GM12892 (cell line): ENCODE data around the gene FAM180B.
A peak's percentile ranks its signal among the peaks of the same experiment; 100 is the strongest.

Experiments used
- DNase-seq: peaks from one replicate; pipeline ENCODE4 v3.0.0; 2011; ENCODE audit not compliant: insufficient read length
- FAIRE-seq: peaks from 2 replicates; lab custom pipeline; 2011; peaks lifted over from hg19 to GRCh38; lab: Jason Lieb, UNC
- POLR2A ChIP-seq: IDR thresholded peaks from 2 replicates; pipeline ENCODE4 v1.6.1; 2011; ENCODE audit warnings: low read depth, low read length, control low read depth
- POLR2AphosphoS5 ChIP-seq: IDR thresholded peaks from 2 replicates; pipeline ENCODE4 v1.6.1; 2011; ENCODE audit warnings: low read depth, low read length, control low read depth
- TAF1 ChIP-seq: IDR thresholded peaks from 2 replicates; pipeline ENCODE4 v1.6.1; 2011; ENCODE audit warnings: low read depth, mild to moderate bottlenecking, control low read depth, low read length, borderline replicate concordance

FAM180B gene

DNA sequence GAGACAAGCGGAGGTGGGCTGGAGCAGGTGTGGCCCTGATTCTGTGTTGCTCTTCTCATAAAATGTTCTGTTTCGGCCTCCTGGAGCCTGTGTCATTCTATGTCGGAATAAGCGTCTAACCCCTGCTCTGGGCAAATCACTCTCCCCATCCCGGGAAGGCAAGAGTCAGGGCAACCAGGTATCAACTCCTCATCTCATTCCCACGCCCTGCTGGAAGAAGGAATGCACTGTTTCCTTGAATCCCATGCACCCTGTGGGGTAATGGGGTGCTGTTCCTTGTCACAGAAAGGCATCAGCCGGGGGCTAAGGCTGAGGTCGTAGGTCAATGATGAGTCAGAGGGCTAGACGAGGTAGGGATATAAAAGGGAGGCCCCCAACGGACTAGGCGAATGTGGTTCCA is 2.6 kb downstream of the FAM180B start:
- TF ChIP-seq POLR2AphosphoS5 (no peak), POLR2A (no peak), TAF1 (no peak)
- no peak for DNase-seq
- FAIRE-seq = no peak

DNA sequence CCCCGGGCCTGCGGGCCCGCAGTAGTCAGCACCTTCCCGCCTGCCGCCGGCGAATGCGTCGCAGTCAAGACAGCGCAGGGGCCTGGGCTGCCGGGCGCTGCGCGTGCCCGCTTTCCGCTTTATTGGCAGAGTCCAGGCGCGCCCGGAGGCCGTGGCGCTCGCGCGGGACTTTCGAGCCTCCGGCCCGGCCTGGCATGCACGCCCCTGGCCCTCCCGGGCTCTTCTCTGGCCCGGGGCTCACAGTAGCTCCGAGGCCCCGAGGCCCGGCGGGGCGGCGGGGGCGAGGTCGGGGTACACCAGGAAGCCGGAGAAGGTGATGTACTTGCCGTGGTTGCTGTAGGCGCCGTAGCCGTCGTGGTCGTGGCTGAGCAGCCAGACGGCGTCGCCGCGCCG is 3.1 kb downstream of the FAM180B start:
- FAIRE-seq (no peak), DNase-seq (no peak)
- no peak for TF ChIP-seq POLR2A
- TF ChIP-seq POLR2AphosphoS5 = no peak
- no peak for TF ChIP-seq TAF1

GRCh38 chr11:47589977-47590861 is 3.7 kb downstream of the FAM180B start:
- DNase-seq (no peak), FAIRE-seq (no peak)
- no peak for TF ChIP-seq TAF1
- TF ChIP-seq POLR2A = no peak
- TF ChIP-seq POLR2AphosphoS5 = no peak

GRCh38 chr11:47591764-47592163 is 5.3 kb downstream of the FAM180B start:
- FAIRE-seq = no peak
- DNase-seq = no peak
- TF ChIP-seq TAF1 (no peak), POLR2AphosphoS5 (no peak), POLR2A (no peak)

- DNase-seq = no peak
- peak; percentile 71 for FAIRE-seq
- TF ChIP-seq TAF1 = no peak
Measured at GRCh38 chr11:47592251-47592650, 5.8 kb downstream of the FAM180B start.

- DNase-seq = no peak
- no peak for TF ChIP-seq POLR2A
- TF ChIP-seq TAF1 = no peak
- TF ChIP-seq POLR2AphosphoS5 = no peak
- peak; percentile 44 for FAIRE-seq
Measured at GRCh38 chr11:47592970-47593369, 6.5 kb downstream of the FAM180B start.

GRCh38 chr11:47593492-47593933 is 7.0 kb downstream of the FAM180B start:
- no peak for DNase-seq
- FAIRE-seq = no peak
- TF ChIP-seq POLR2A (no peak), TAF1 (no peak), POLR2AphosphoS5 (no peak)

DNA sequence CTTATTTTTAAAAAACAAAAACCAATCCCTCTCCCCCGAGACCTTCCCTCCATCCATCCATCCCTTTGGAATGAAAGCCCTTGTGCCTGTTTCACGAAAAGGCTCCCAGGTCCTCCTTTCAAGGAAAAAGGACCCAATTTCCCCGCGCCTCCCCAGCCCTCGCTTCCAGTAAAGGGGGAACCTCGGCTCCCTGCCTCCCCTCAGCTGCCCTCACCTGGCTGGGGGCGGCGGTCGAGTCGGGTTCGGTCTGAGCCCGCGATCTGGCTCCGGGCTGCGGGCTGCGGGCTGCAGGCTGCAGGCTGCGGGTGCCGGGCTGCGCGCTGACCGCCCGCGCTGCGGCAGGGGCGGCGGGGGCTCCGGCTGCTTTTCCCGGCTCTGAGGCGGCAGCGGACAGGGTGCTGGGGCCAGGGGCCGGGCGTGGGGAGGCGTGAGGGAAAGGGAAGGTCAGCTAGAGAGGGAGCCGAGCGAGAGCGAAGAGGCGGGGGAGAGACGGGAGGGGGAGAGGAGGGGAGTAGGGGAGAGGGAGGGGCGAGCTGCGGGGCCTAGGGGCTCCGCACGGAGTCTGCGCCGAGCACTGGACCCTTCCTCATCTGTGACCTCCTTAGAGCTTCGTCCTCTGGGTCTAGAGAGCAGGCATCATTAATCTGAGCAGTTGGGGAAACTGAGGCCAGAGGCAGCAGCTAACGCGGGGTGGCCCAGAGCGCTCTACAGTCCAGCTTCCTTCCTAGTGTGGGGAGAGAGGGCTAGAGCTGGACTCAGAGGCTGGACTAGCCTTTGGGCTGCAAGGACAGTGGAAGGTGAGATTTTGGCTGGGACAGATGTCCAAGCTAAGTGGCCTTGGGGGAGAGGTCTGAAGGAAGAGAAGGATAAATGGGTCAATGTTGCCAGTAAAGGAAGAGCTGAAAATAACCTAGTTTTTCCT is 7.7 kb downstream of the FAM180B start, which contains the start of gene C1QTNF4:
C1QTNF4 (minus strand) TSS at position 478 of the 922 bp plus-strand sequence. CDS start 3,601 bp downstream, outside the sequence.
- no peak for FAIRE-seq
- TF ChIP-seq POLR2A (no peak), POLR2AphosphoS5 (no peak), TAF1 (no peak)
- DNase-seq = no peak

DNA sequence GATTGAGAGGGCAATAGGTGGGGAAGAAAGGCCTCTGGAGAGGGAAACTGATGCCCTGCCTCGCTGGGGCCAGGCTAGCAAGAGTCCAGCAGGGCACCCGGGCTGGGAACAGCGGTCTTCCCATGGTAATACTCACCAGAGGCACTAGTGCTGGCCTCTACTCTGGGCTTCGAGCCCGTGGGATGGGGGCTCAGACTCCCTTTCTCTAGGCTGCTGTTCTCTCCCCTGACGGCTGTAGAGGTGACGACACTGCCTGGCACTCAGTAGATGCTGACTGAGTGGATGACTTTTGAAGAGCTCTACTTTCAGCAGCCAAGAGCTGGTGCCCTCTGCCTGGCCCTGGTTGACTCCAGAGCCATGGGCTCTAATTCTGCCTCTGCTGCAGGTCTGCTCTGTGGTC is 8.6 kb downstream of the FAM180B start:
- no peak for TF ChIP-seq TAF1
- no peak for FAIRE-seq
- no peak for DNase-seq

DNA sequence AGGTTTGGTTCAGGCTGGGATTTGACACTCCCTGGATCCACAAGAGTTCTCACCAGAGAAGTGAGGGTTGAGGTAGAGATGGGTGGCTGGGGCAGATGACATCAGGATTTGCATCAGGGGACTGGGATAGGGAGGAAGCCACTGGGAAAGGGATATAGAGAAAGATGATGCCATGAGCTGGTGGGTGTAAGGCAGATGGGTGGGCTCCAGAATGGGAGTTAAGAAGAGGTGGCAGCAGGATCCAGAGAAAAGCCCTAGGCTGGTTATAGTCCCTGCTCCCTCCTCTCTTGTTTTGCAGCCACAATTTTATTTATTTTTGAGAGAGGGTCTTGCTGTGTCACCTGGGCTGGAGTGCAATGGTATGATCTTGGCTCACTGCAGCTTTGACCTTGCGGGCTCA is 9.5 kb downstream of the FAM180B start:
- DNase-seq (no peak), FAIRE-seq (no peak)
- no peak for TF ChIP-seq POLR2AphosphoS5
- TF ChIP-seq POLR2A = no peak
- TF ChIP-seq TAF1 = no peak

- TF ChIP-seq POLR2A (no peak), TAF1 (no peak), POLR2AphosphoS5 (no peak)
- FAIRE-seq = no peak
- no peak for DNase-seq
Measured at GRCh38 chr11:47599902-47600301, 13.4 kb downstream of the FAM180B start.
